HFFc6 (cell line): ENCODE results near the gene ZNF513. TPM values are rescaled to one million over a fixed set of nuclear protein-coding genes. Genes with fewer than 3 reads are reported as not detected.

Experiments used
- DNase-seq: peaks from one replicate; pipeline ENCODE4 v3.0.0-alpha.2; 2018
- H3K27ac Mint-ChIP-seq: 2 replicates; pipeline ENCODE4 v1.8.0; 2020; ENCODE audit warnings: mild to moderate bottlenecking, mixed read lengths
- H3K27me3 Mint-ChIP-seq: 2 replicates; pipeline ENCODE4 v1.8.0; 2021; ENCODE audit warnings: mild to moderate bottlenecking, moderate library complexity, mixed read lengths; ENCODE audit not compliant: insufficient read depth
- H3K36me3 Mint-ChIP-seq: 2 replicates; pipeline ENCODE4 v1.8.0; 2021; ENCODE audit warnings: low read depth, mixed read lengths
- H3K4me1 Mint-ChIP-seq: 2 replicates; pipeline ENCODE4 v1.8.0; 2020; ENCODE audit warnings: low read depth, mixed read lengths
- H3K4me3 Mint-ChIP-seq: 2 replicates; pipeline ENCODE4 v1.8.0; 2020; ENCODE audit warnings: mild to moderate bottlenecking, moderate library complexity, mixed read lengths
- H3K9me3 Mint-ChIP-seq: 2 replicates; pipeline ENCODE4 v1.8.0; 2020; ENCODE audit warnings: mild to moderate bottlenecking, mixed read lengths
- CTCF ChIP-seq: fragments of 200-600 bp; sonication (generic); IDR thresholded peaks from 2 replicates; pipeline ENCODE4 v1.5.0; 2021; ENCODE audit warnings: antibody characterized with exemption, mild to moderate bottlenecking
- total RNA-seq, 6 experiments: library from RNA; stranded (reverse); fragmentation: NEBNext Ultra II Directional; extraction: Animal tissue kit (Norgen Biotek cat#: 25700); gene quantifications; 2 replicates in 1 of 6; 3 replicates in 5 of 6; pipeline ENCODE4 v1.2.3, GENCODE V29; 2021

ZNF513 gene
- total RNA-seq, 6 experiments from 2014 or later: 11.9 to 15.3 (median 12.8) TPM

- no peak for TF ChIP-seq CTCF
- H3K4me1 Mint-ChIP-seq: peaks cover 16% of the 10 kb centered on the region
- no peak overlapping the region for H3K27ac Mint-ChIP-seq
- DNase-seq: no peak
- 0 out of 2 replicates have a peak, but pooled peaks cover 3% of the 10 kb centered on the region for H3K27me3 Mint-ChIP-seq
- no peak overlapping the region for H3K4me3 Mint-ChIP-seq
- no peaks in the 10 kb centered on the region for H3K9me3 Mint-ChIP-seq
- peaks cover 5% of the 10 kb centered on the region; the same call in 1 of the 2 replicates for H3K36me3 Mint-ChIP-seq
Measured at GRCh38 chr2:27393225-27393624, 12.7 kb upstream of the ZNF513 start.

- no peak for TF ChIP-seq CTCF
- Mint-ChIP-seq H3K27me3 (no peaks in the 10 kb centered on the region), H3K27ac (no peak overlapping the region), H3K9me3 (no peaks in the 10 kb centered on the region), H3K36me3 (peaks cover 6% of the 10 kb centered on the region; the same call in 1 of the 2 replicates), H3K4me1 (peaks cover 11% of the 10 kb centered on the region; the same call in 1 of the 2 replicates), H3K4me3 (no peak overlapping the region)
- DNase-seq: no peak
Measured at GRCh38 chr2:27390822-27391679, 10.5 kb upstream of the ZNF513 start.

GRCh38 chr2:27381577-27382181 is 1.1 kb upstream of the ZNF513 start:
- Mint-ChIP-seq H3K9me3 (no peaks in the 10 kb centered on the region), H3K36me3 (peaks cover 59% of the 10 kb centered on the region), H3K27ac (peak overlapping the region; percentile 97), H3K4me3 (peak overlapping the region; percentile 27; the same call in 1 of the 2 replicates), H3K27me3 (peaks cover 11% of the 10 kb centered on the region), H3K4me1 (peaks cover 29% of the 10 kb centered on the region)
- no peak for TF ChIP-seq CTCF
- DNase-seq: no peak

GRCh38 chr2:27379836-27380625 is 503 bp downstream of the ZNF513 start:
- Mint-ChIP-seq H3K9me3 (no peaks in the 10 kb centered on the region), H3K27me3 (peaks cover 11% of the 10 kb centered on the region), H3K27ac (peak overlapping the region; percentile 97), H3K36me3 (peaks cover 59% of the 10 kb centered on the region), H3K4me1 (peaks cover 29% of the 10 kb centered on the region), H3K4me3 (peak overlapping the region; percentile 93)
- no peak for TF ChIP-seq CTCF
- DNase-seq: peak; percentile 33

GRCh38 chr2:27379383-27379835 is 1.1 kb downstream of the ZNF513 start:
- peaks cover 60% of the 10 kb centered on the region for H3K36me3 Mint-ChIP-seq
- no peaks in the 10 kb centered on the region for H3K9me3 Mint-ChIP-seq
- peaks cover 11% of the 10 kb centered on the region for H3K27me3 Mint-ChIP-seq
- TF ChIP-seq CTCF: no peak
- H3K4me1 Mint-ChIP-seq: peaks cover 29% of the 10 kb centered on the region
- DNase-seq: no peak
- H3K27ac Mint-ChIP-seq: peak overlapping the region; percentile 97
- peak overlapping the region; percentile 93 for H3K4me3 Mint-ChIP-seq
